Heart right ventricle (tissue), 16 donors: ENCODE results near the gene CDK5R1. TPM values are rescaled to one million over a fixed set of nuclear protein-coding genes. Genes with fewer than 3 reads are reported as not detected.

Source experiments
- ATAC-seq, 8 donors: fragments of 200-7000 bp; cut with Tn5 transposase; one replicate each; pipeline ENCODE4 v1.9.1; 2020; ENCODE audit warnings: mild to moderate bottlenecking in 8 of 8, moderate library complexity in 8 of 8, moderate number of reproducible peaks in 1 of 8
- DNase-seq, 2 donors: peaks; one replicate each; pipeline ENCODE4 v3.0.0-alpha.2; 2020
- H3K27ac ChIP-seq, 10 donors: fragments of 200-600 bp; sonication (generic) in 2 of 10; one replicate each; pipeline versions ENCODE4 v1.5.0 to v1.8.0; 2020 to 2022; ENCODE audit warnings: mild to moderate bottlenecking in 3 of 10
- H3K27me3 ChIP-seq, 7 donors: fragments of 200-600 bp; one replicate each; pipeline ENCODE4 v1.8.0; 2021 to 2022; ENCODE audit warnings: mild to moderate bottlenecking in 2 of 7
- H3K36me3 ChIP-seq, 9 donors: fragments of 200-600 bp; sonication (generic) in 1 of 9; one replicate each; pipeline versions ENCODE4 v1.5.0 to v1.8.0; 2020 to 2022; ENCODE audit warnings: mild to moderate bottlenecking in 2 of 9
- H3K4me1 ChIP-seq, 9 donors: fragments of 200-600 bp; sonication (generic) in 1 of 9; one replicate each; pipeline versions ENCODE4 v1.5.0 to v1.8.0; 2020 to 2022; ENCODE audit warnings: mild to moderate bottlenecking in 4 of 9
- H3K4me3 ChIP-seq, 10 donors: fragments of 200-600 bp; sonication (generic) in 2 of 10; one replicate each; pipeline versions ENCODE4 v1.5.0 to v1.8.0; 2020 to 2022; ENCODE audit warnings: mild to moderate bottlenecking in 7 of 10, moderate library complexity in 2 of 10
- H3K9me3 ChIP-seq, 11 donors: fragments of 200-600 bp in 10 of 11; sonication (generic) in 2 of 11; one replicate each; pipeline versions ENCODE4 v1.5.0 to v1.8.0; 2013 to 2022; ENCODE audit warnings: mild to moderate bottlenecking in 2 of 11, control low read depth in 1 of 11, moderate library complexity in 1 of 11
- CTCF ChIP-seq, 9 donors: fragments of 200-600 bp; sonication (generic) in 2 of 9; IDR thresholded peaks; one replicate each; pipeline versions ENCODE4 v1.5.0 to v1.8.0; 2021 to 2022; ENCODE audit warnings: antibody characterized with exemption in 9 of 9, mild to moderate bottlenecking in 5 of 9, moderate library complexity in 1 of 9
- WGBS, 2 donors: extraction: QIAGEN DNeasy Blood & Tissue Kit; methylation state at CpG; one replicate each; pipeline ENCODE4 v1.1.7; 2013; ENCODE audit warnings: inconsistent platforms in 1 of 2; 5-methylcytosine and 5-hydroxymethylcytosine counted together
- intact Hi-C, 10 donors: fragments of 100-400 bp; cut with DNase I; formaldehyde crosslinking; loops; one replicate each; pipeline versions ENCODE4 v1.11.1 to v1.14.2; 2022
- polyA plus RNA-seq, 2 donors: library from polyadenylated mRNA; stranded (reverse); fragments of 200-250 nt; gene quantifications; one replicate each; pipeline ENCODE4 v1.2.3, GENCODE V29; 2013
- total RNA-seq, 10 donors: library from RNA; stranded (reverse); fragmentation: NEBNext Ultra II Directional in 3 of 10; extraction: Animal tissue kit (Norgen Biotek cat#: 25700) in 3 of 10; gene quantifications; one replicate each; pipeline versions ENCODE4 v1.2.1 to v1.2.4, GENCODE V29; 2021 to 2023
- donor health status: Arrhythmogenic right ventricular cardiomyopathy.
- donor health status: ischemic (EF 13 %, LVEDD 7.1; RV severe dilation, severe dysfunction).
- donor health status: healthy with polysubstance abuse.
- donor health status: DM: no; HTN: yes; CAD: no.
- donor health status: DM: no; HTN: no; CAD: no.
- donor health status: ischemic (EF 25% LVEDD 6.9; RV normal size, moderate dysfunction).
- donor health status: ischemic (EF 25% LVEDD 5.7; RV mildly dilated, moderate dysfunction).
- donor health status: healthy.
- donor health status: DM: yes; HTN: yes; CAD: no.
- donor health status: Ischemic cardiomyopathy.
- donor health status: ischemic (EF 35%, LVEDD 5.7; RV mildly dilated, moderate dysfunction).
- donor health status: nonischemic (EF 11% LVEDD 7.7; RV severe dilation, severe dysfunction).
- donor health status: DM: yes; HTN: yes; CAD: no.
- donor health status: PGD.
- donor health status: ischemic (EF 29% LVEDD 5.4; RV normal size, mild dysfunction).
- donor health status: nonischemic (EF 23%, LVEDD 6.1; RV moderate dilation, normal function).

Gene CDK5R1
- total and polyA plus RNA-seq, 12 donors: 0.66 to 2.1 (median 1.3) TPM

GRCh38 chr17:32513579-32513978 is 26.8 kb downstream of the CDK5R1 start:
- Histone ChIP-seq H3K9me3 (no peaks in the 10 kb centered on the region), H3K4me3 (no peak overlapping the region), H3K27ac (no peak overlapping the region), H3K36me3 (peaks cover 0 to 5% (median 0%) of the 10 kb centered on the region in 9 donors), H3K4me1 (peaks cover 0 to 26% (median 13%) of the 10 kb centered on the region in 9 donors), H3K27me3 (peaks cover 0 to 6% (median 0%) of the 10 kb centered on the region in 7 donors)
- no peak for ATAC-seq
- no peak for TF ChIP-seq CTCF (IDR thresholded peaks at IDR 0.05)
- intact Hi-C loops: no loop called here
- no peak for DNase-seq
- WGBS, 2 donors: 92 to 94% methylated on average over 3 of the region's 3 CpGs

- no peak overlapping the region for H3K27ac ChIP-seq
Measured at GRCh38 chr17:32514606-32515005, 27.8 kb downstream of the CDK5R1 start.

GRCh38 chr17:32515677-32516383 is 29.0 kb downstream of the CDK5R1 start:
- H3K27ac ChIP-seq: peak overlapping the region in 2 of 10 donors; percentile 43 to 52

More at GRCh38 chr17:32514606-32515005, 27.8 kb downstream of the CDK5R1 start:
- Histone ChIP-seq H3K27me3 (peaks cover 0 to 16% (median 0%) of the 10 kb centered on the region in 7 donors), H3K36me3 (peaks cover 0 to 5% (median 0%) of the 10 kb centered on the region in 9 donors), H3K4me3 (no peak overlapping the region), H3K4me1 (peaks cover 0 to 33% (median 19%) of the 10 kb centered on the region in 9 donors), H3K9me3 (no peaks in the 10 kb centered on the region)
- intact Hi-C loops: no loop called here
- no peak for DNase-seq
- no peak for TF ChIP-seq CTCF (IDR thresholded peaks at IDR 0.05)
- no peak for ATAC-seq
- 52 to 61% methylated on average over 4 of the region's 4 CpGs for WGBS, 2 donors

GRCh38 chr17:32516450-32516849 is 29.7 kb downstream of the CDK5R1 start:
- WGBS, 2 donors: 13 to 22% methylated on average over 2 of the region's 2 CpGs
- H3K4me3 ChIP-seq: no peak overlapping the region
- H3K27ac ChIP-seq: peak overlapping the region in 2 of 10 donors; percentile 43 to 52
- intact Hi-C loops: no loop called here
- peaks cover 0 to 31% (median 0%) of the 10 kb centered on the region in 7 donors for H3K27me3 ChIP-seq
- no peak for TF ChIP-seq CTCF (IDR thresholded peaks at IDR 0.05)
- peaks cover 8 to 47% (median 24%) of the 10 kb centered on the region in 9 donors for H3K4me1 ChIP-seq
- H3K9me3 ChIP-seq: no peaks in the 10 kb centered on the region
- DNase-seq (no peak), ATAC-seq (no peak)
- peaks cover 0 to 5% (median 0%) of the 10 kb centered on the region in 9 donors for H3K36me3 ChIP-seq

More at GRCh38 chr17:32515677-32516383, 29.0 kb downstream of the CDK5R1 start:
- peak in 4 of 8 donors; percentile 23 to 63 (median 31) for ATAC-seq
- H3K36me3 ChIP-seq: peaks cover 0 to 5% (median 0%) of the 10 kb centered on the region in 9 donors
- intact Hi-C loops: no loop called here
- H3K4me3 ChIP-seq: no peak overlapping the region
- H3K4me1 ChIP-seq: peaks cover 8 to 45% (median 24%) of the 10 kb centered on the region in 9 donors
- 91 to 94% methylated on average over 4 of the region's 4 CpGs for WGBS, 2 donors
- H3K27me3 ChIP-seq: peaks cover 0 to 29% (median 0%) of the 10 kb centered on the region in 7 donors
- no peaks in the 10 kb centered on the region for H3K9me3 ChIP-seq
- TF ChIP-seq CTCF (IDR thresholded peaks at IDR 0.05): no peak
- no peak for DNase-seq
